Measurements from ENCODE around the gene ZSWIM9. TPM values are rescaled to one million over a fixed set of nuclear protein-coding genes. Genes with fewer than 3 reads are reported as not detected.

ZSWIM9 gene
- total RNA-seq (10 to 100 TPM in 1 of 2 donors, 1 to 10 TPM in 1; 9.0 to 10.3 TPM), polyA plus RNA-seq (10 to 100 TPM in 1 of 2 donors, 1 to 10 TPM in 1; 6.0 to 21.8 TPM)
- long read RNA-seq, donor 1, partial matches to known transcripts = 1 of 1 reads
- long read RNA-seq, donor 1, other reads (novel, unspliced or antisense) = 0 of 1 reads
- long read RNA-seq, donor 2, partial matches to known transcripts = 1 of 4 reads
- long read RNA-seq, donor 2, other reads (novel, unspliced or antisense) = 2 of 4 reads

- H3K27me3 ChIP-seq (ENCODE audit: control insufficient read depth in 1 of 2, insufficient read depth in 2 of 2, low read length in 1 of 2) = no peaks in the 10 kb centered on the region
- H3K27ac ChIP-seq (ENCODE audit: low read depth in 1 of 2, low read length in 2 of 2) = peak within 1 kb of the TSS in 1 of 2 donors; percentile 84
- no peaks in the 10 kb centered on the region for H3K4me1 ChIP-seq (ENCODE audit: control insufficient read depth in 1 of 2, insufficient read depth in 2 of 2, low read length in 2 of 2)
- H3K9me3 ChIP-seq (ENCODE audit: control insufficient read depth, low read length) = no peaks in the 10 kb centered on the region
- WGBS, 2 donors = 1% methylated on average over 79 to 82 of the region's 82 CpGs
- peak within 1 kb of the TSS; percentile 38 to 65 for H3K4me3 ChIP-seq (ENCODE audit: low read length in 2 of 2)
- ATAC-seq (ENCODE audit: low FRiP score) (peak; percentile 97), DNase-seq (peak; percentile 94 to 97)
- intact Hi-C loops (cut with DNase I) = no loop called here
- no peaks in the 10 kb centered on the region for H3K36me3 ChIP-seq (ENCODE audit: control insufficient read depth in 1 of 2, insufficient read depth in 2 of 2, low read length in 1 of 2)
These were observed at the start of gene ZSWIM9, which contains the start of gene LIG1 for GRCh38 chr19:48169939-48170803. Gene ZSWIM9, plus strand, starts transcription at chr19:48170680. Its CDS starts 1,123 bp downstream, at chr19:48171803. Gene LIG1, minus strand, starts transcription at chr19:48170344. Its CDS starts 4,778 bp downstream, at chr19:48165566.

GRCh38 chr19:48121066-48121465 lies 49.4 kb upstream of the ZSWIM9 start:
- Histone ChIP-seq H3K27ac (ENCODE audit: low read depth in 1 of 2, low read length in 2 of 2) (no peak overlapping the region), H3K4me3 (ENCODE audit: low read length in 2 of 2) (no peak overlapping the region), H3K9me3 (ENCODE audit: control insufficient read depth, low read length) (no peaks in the 10 kb centered on the region), H3K27me3 (ENCODE audit: control insufficient read depth in 1 of 2, insufficient read depth in 2 of 2, low read length in 1 of 2) (no peaks in the 10 kb centered on the region), H3K36me3 (ENCODE audit: control insufficient read depth in 1 of 2, insufficient read depth in 2 of 2, low read length in 1 of 2) (no peaks in the 10 kb centered on the region), H3K4me1 (ENCODE audit: control insufficient read depth in 1 of 2, insufficient read depth in 2 of 2, low read length in 2 of 2) (no peaks in the 10 kb centered on the region)
- 92 to 96% methylated on average over 14 of the region's 14 CpGs for WGBS, 2 donors
- no peak for DNase-seq
- ATAC-seq (ENCODE audit: low FRiP score) = no peak
- intact Hi-C loops (cut with DNase I) = no loop called here

- Histone ChIP-seq H3K27me3 (ENCODE audit: control insufficient read depth in 1 of 2, insufficient read depth in 2 of 2, low read length in 1 of 2) (no peaks in the 10 kb centered on the region), H3K4me3 (ENCODE audit: low read length in 2 of 2) (no peak overlapping the region), H3K27ac (ENCODE audit: low read depth in 1 of 2, low read length in 2 of 2) (no peak overlapping the region), H3K36me3 (ENCODE audit: control insufficient read depth in 1 of 2, insufficient read depth in 2 of 2, low read length in 1 of 2) (no peaks in the 10 kb centered on the region), H3K9me3 (ENCODE audit: control insufficient read depth, low read length) (no peaks in the 10 kb centered on the region), H3K4me1 (ENCODE audit: control insufficient read depth in 1 of 2, insufficient read depth in 2 of 2, low read length in 2 of 2) (no peaks in the 10 kb centered on the region)
- ATAC-seq (ENCODE audit: low FRiP score) (peak; percentile 51), DNase-seq (no peak)
- intact Hi-C loops (cut with DNase I) = no loop called here
- 77 to 79% methylated on average over 10 of the region's 10 CpGs for WGBS, 2 donors
These were observed 48.5 kb upstream of the ZSWIM9 start for GRCh38 chr19:48121909-48122371.

GRCh38 chr19:48122421-48122820 lies 48.1 kb upstream of the ZSWIM9 start:
- no peaks in the 10 kb centered on the region for H3K4me1 ChIP-seq (ENCODE audit: control insufficient read depth in 1 of 2, insufficient read depth in 2 of 2, low read length in 2 of 2)
- WGBS, 2 donors = 88 to 91% methylated on average over 14 of the region's 14 CpGs
- DNase-seq (no peak), ATAC-seq (ENCODE audit: low FRiP score) (peak; percentile 8)
- H3K4me3 ChIP-seq (ENCODE audit: low read length in 2 of 2) = no peak overlapping the region
- no peaks in the 10 kb centered on the region for H3K27me3 ChIP-seq (ENCODE audit: control insufficient read depth in 1 of 2, insufficient read depth in 2 of 2, low read length in 1 of 2)
- H3K9me3 ChIP-seq (ENCODE audit: control insufficient read depth, low read length) = no peaks in the 10 kb centered on the region
- intact Hi-C loops (cut with DNase I) = no loop called here
- H3K36me3 ChIP-seq (ENCODE audit: control insufficient read depth in 1 of 2, insufficient read depth in 2 of 2, low read length in 1 of 2) = no peaks in the 10 kb centered on the region
- H3K27ac ChIP-seq (ENCODE audit: low read depth in 1 of 2, low read length in 2 of 2) = no peak overlapping the region

- Histone ChIP-seq H3K4me3 (ENCODE audit: low read length in 2 of 2) (no peak overlapping the region), H3K36me3 (ENCODE audit: control insufficient read depth in 1 of 2, insufficient read depth in 2 of 2, low read length in 1 of 2) (peaks cover 0 to 3% of the 10 kb centered on the region in 2 donors), H3K9me3 (ENCODE audit: control insufficient read depth, low read length) (peaks cover 2% of the 10 kb centered on the region), H3K27me3 (ENCODE audit: control insufficient read depth in 1 of 2, insufficient read depth in 2 of 2, low read length in 1 of 2) (no peaks in the 10 kb centered on the region), H3K27ac (ENCODE audit: low read depth in 1 of 2, low read length in 2 of 2) (no peak overlapping the region), H3K4me1 (ENCODE audit: control insufficient read depth in 1 of 2, insufficient read depth in 2 of 2, low read length in 2 of 2) (no peaks in the 10 kb centered on the region)
- WGBS, 2 donors = 81 to 84% methylated on average over 12 of the region's 12 CpGs
- no peak for ATAC-seq (ENCODE audit: low FRiP score)
- intact Hi-C loops (cut with DNase I) = no loop called here
- DNase-seq = no peak
These were observed 46.4 kb upstream of the ZSWIM9 start for GRCh38 chr19:48123907-48124651.

GRCh38 chr19:48127561-48127960 lies 42.9 kb upstream of the ZSWIM9 start:
- 97 to 98% methylated on average over 6 of the region's 6 CpGs for WGBS, 2 donors
- H3K27me3 ChIP-seq (ENCODE audit: control insufficient read depth in 1 of 2, insufficient read depth in 2 of 2, low read length in 1 of 2) = no peaks in the 10 kb centered on the region
- no peak overlapping the region for H3K4me3 ChIP-seq (ENCODE audit: low read length in 2 of 2)
- H3K9me3 ChIP-seq (ENCODE audit: control insufficient read depth, low read length) = peaks cover 2% of the 10 kb centered on the region
- ATAC-seq (ENCODE audit: low FRiP score) = no peak
- DNase-seq = no peak
- intact Hi-C loops (cut with DNase I) = no loop called here
- H3K36me3 ChIP-seq (ENCODE audit: control insufficient read depth in 1 of 2, insufficient read depth in 2 of 2, low read length in 1 of 2) = peaks cover 0 to 3% of the 10 kb centered on the region in 2 donors
- no peak overlapping the region for H3K27ac ChIP-seq (ENCODE audit: low read depth in 1 of 2, low read length in 2 of 2)
- H3K4me1 ChIP-seq (ENCODE audit: control insufficient read depth in 1 of 2, insufficient read depth in 2 of 2, low read length in 2 of 2) = no peaks in the 10 kb centered on the region

- WGBS, 2 donors = 84 to 92% methylated on average over 6 of the region's 6 CpGs
- no peak for DNase-seq
- H3K4me1 ChIP-seq (ENCODE audit: control insufficient read depth in 1 of 2, insufficient read depth in 2 of 2, low read length in 2 of 2) = no peaks in the 10 kb centered on the region
- H3K27ac ChIP-seq (ENCODE audit: low read depth in 1 of 2, low read length in 2 of 2) = no peak overlapping the region
- H3K9me3 ChIP-seq (ENCODE audit: control insufficient read depth, low read length) = no peaks in the 10 kb centered on the region
- H3K4me3 ChIP-seq (ENCODE audit: low read length in 2 of 2) = no peak overlapping the region
- intact Hi-C loops (cut with DNase I) = no loop called here
- H3K27me3 ChIP-seq (ENCODE audit: control insufficient read depth in 1 of 2, insufficient read depth in 2 of 2, low read length in 1 of 2) = no peaks in the 10 kb centered on the region
- no peak for ATAC-seq (ENCODE audit: low FRiP score)
- no peaks in the 10 kb centered on the region for H3K36me3 ChIP-seq (ENCODE audit: control insufficient read depth in 1 of 2, insufficient read depth in 2 of 2, low read length in 1 of 2)
These were observed 37.4 kb upstream of the ZSWIM9 start for GRCh38 chr19:48133094-48133493.

- no peak overlapping the region for H3K4me3 ChIP-seq (ENCODE audit: low read length in 2 of 2)
- H3K36me3 ChIP-seq (ENCODE audit: control insufficient read depth in 1 of 2, insufficient read depth in 2 of 2, low read length in 1 of 2) = no peaks in the 10 kb centered on the region
- intact Hi-C loops (cut with DNase I) = no loop called here
- no peaks in the 10 kb centered on the region for H3K27me3 ChIP-seq (ENCODE audit: control insufficient read depth in 1 of 2, insufficient read depth in 2 of 2, low read length in 1 of 2)
- H3K27ac ChIP-seq (ENCODE audit: low read depth in 1 of 2, low read length in 2 of 2) = no peak overlapping the region
- DNase-seq = no peak
- no peaks in the 10 kb centered on the region for H3K4me1 ChIP-seq (ENCODE audit: control insufficient read depth in 1 of 2, insufficient read depth in 2 of 2, low read length in 2 of 2)
- ATAC-seq (ENCODE audit: low FRiP score) = no peak
- WGBS, 2 donors = 70 to 76% methylated on average over 8 of the region's 8 CpGs
- H3K9me3 ChIP-seq (ENCODE audit: control insufficient read depth, low read length) = no peaks in the 10 kb centered on the region
These were observed 35.1 kb upstream of the ZSWIM9 start for GRCh38 chr19:48135411-48135810.
